WTC11 (cell line): Measurements from ENCODE around the gene MRPS18A.

ENCODE experiments used
- ARID4B ChIP-seq: sonication (generic); formaldehyde crosslinking; IDR thresholded peaks from 2 replicates; pipeline ENCODE4 v1.8.0; 2023; ENCODE audit warnings: missing genetic modification reagents, mild to moderate bottlenecking, borderline replicate concordance
- CREB1 ChIP-seq: sonication (generic); formaldehyde crosslinking; IDR thresholded peaks from 2 replicates; pipeline ENCODE4 v1.8.0; 2023; ENCODE audit warnings: mild to moderate bottlenecking, missing genetic modification reagents
- CTCF ChIP-seq: fragments of 200-600 bp; IDR thresholded peaks from 2 replicates; pipeline ENCODE4 v1.8.0; 2022; ENCODE audit warnings: antibody characterized with exemption
- E2F5 ChIP-seq: sonication (generic); formaldehyde crosslinking; IDR thresholded peaks from 2 replicates; pipeline ENCODE4 v1.8.1; 2022; ENCODE audit warnings: mild to moderate bottlenecking, moderate library complexity, missing genetic modification reagents
- FOXK1 ChIP-seq: sonication (generic); formaldehyde crosslinking; IDR thresholded peaks from 2 replicates; pipeline ENCODE4 v1.8.0; 2022; ENCODE audit warnings: mild to moderate bottlenecking, moderate library complexity, missing genetic modification reagents
- FOXP1 ChIP-seq: sonication (generic); formaldehyde crosslinking; IDR thresholded peaks from 2 replicates; pipeline ENCODE4 v1.8.0; 2022; ENCODE audit warnings: missing genetic modification reagents, mild to moderate bottlenecking, moderate library complexity, borderline replicate concordance
- GABPB1 ChIP-seq: sonication (generic); formaldehyde crosslinking; IDR thresholded peaks from 2 replicates; pipeline ENCODE4 v1.8.1; 2023; ENCODE audit warnings: mild to moderate bottlenecking, missing genetic modification reagents
- MAX ChIP-seq: sonication (generic); formaldehyde crosslinking; IDR thresholded peaks from 2 replicates; pipeline ENCODE4 v1.8.0; 2022; ENCODE audit warnings: mild to moderate bottlenecking, missing genetic modification reagents
- STAT6 ChIP-seq: sonication (generic); formaldehyde crosslinking; conservative IDR thresholded peaks from 2 replicates; pipeline ENCODE4 v1.8.1; 2023; ENCODE audit warnings: mild to moderate bottlenecking, low read depth, missing genetic modification reagents, moderate library complexity
- ZNF423 ChIP-seq: fragments of 250-450 bp; sonication (Bioruptor Pico); IDR thresholded peaks from 2 replicates; pipeline ENCODE4 v2.1.2; 2022; ENCODE audit warnings: mild to moderate bottlenecking, moderate library complexity
- TF ChIP-seq, protein P1 (sequence below): sonication (generic); formaldehyde crosslinking; IDR thresholded peaks from 2 replicates; pipeline ENCODE4 v1.8.1; 2022; ENCODE audit warnings: missing genetic modification reagents, borderline replicate concordance

DNA sequence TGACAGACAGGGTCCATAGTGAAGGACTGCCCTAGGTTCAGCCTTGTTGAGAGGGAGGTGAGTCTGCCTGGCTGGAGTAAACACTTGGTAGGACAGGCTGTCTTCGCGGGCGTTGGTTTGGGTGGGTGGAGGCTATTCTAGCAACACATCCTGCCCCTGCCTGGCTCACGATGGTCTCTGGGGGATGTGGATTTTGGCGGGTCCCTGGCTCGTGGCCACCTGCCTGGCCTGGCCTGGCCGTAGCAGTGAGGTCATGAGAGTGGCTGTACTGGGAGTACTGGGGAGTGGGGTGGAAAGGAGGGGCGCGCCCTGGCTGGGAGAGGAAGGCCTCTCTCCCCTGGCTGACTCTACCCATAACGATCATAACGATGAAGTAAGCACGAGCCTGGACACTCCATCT, 30.2 kb upstream of the MRPS18A start:
- no peak for TF ChIP-seq CTCF
- TF ChIP-seq ZNF423 (CRISPR knock-in tag) = no peak
- TF ChIP-seq FOXP1 (CRISPR knock-in tag) = no peak
- no peak for TF ChIP-seq MAX (CRISPR knock-in tag)
- TF ChIP-seq, protein P1, sequence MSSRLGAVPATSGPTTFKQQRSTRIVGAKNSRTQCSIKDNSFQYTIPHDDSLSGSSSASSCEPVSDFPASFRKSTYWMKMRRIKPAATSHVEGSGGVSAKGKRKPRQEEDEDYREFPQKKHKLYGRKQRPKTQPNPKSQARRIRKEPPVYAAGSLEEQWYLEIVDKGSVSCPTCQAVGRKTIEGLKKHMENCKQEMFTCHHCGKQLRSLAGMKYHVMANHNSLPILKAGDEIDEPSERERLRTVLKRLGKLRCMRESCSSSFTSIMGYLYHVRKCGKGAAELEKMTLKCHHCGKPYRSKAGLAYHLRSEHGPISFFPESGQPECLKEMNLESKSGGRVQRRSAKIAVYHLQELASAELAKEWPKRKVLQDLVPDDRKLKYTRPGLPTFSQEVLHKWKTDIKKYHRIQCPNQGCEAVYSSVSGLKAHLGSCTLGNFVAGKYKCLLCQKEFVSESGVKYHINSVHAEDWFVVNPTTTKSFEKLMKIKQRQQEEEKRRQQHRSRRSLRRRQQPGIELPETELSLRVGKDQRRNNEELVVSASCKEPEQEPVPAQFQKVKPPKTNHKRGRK (CRISPR knock-in tag) = no peak
- no peak for TF ChIP-seq FOXK1 (CRISPR knock-in tag)
- no peak for TF ChIP-seq CREB1 (CRISPR knock-in tag)
- TF ChIP-seq STAT6 (CRISPR knock-in tag) = no peak
- no peak for TF ChIP-seq ARID4B (CRISPR knock-in tag)
- no peak for TF ChIP-seq E2F5 (CRISPR knock-in tag)
- TF ChIP-seq GABPB1 = no peak
